Endometrial microvascular endothelial cells (primary cell): Measurements from ENCODE around the gene PER3. TPM values are rescaled to one million over a fixed set of nuclear protein-coding genes. Genes with fewer than 3 reads are reported as not detected.

ENCODE experiments used
- in situ Hi-C: cut with HindIII; loops from 2 replicates; pipeline ENCODE4 v1.10.0; 2017; ENCODE audit warnings: low sequenced_read_pairs, low pct_unique_long_range_greater_than_20kb; ENCODE audit errors: inconsistent ontology term
- total RNA-seq: library from RNA; depleted of rRNA; stranded (reverse); fragments of >200 nt; gene quantifications from one replicate; pipeline ENCODE4 v1.2.3, GENCODE V29; 2015; ENCODE audit errors: inconsistent ontology term

PER3 gene
- total RNA-seq, 1 donor from 2014 or later: 1.2 TPM

GRCh38 chr1:7824701-7825100 lies 40.6 kb downstream of the PER3 start:
- in situ Hi-C loops: no loop called here

GRCh38 chr1:7826363-7826762 lies 42.3 kb downstream of the PER3 start:
- in situ Hi-C loops: no loop called here

- in situ Hi-C loops: no loop called here
Measured at GRCh38 chr1:7827126-7827955, 43.2 kb downstream of the PER3 start.

GRCh38 chr1:7831458-7831857 lies 47.4 kb downstream of the PER3 start:
- in situ Hi-C loops: no loop called here

GRCh38 chr1:7833035-7833434 lies 48.9 kb downstream of the PER3 start:
- in situ Hi-C loops: no loop called here

GRCh38 chr1:7838714-7839113 lies 54.6 kb downstream of the PER3 start:
- in situ Hi-C loops: no loop called here

- in situ Hi-C loops: no loop called here
Measured at GRCh38 chr1:7839526-7839925, 55.4 kb downstream of the PER3 start.

- in situ Hi-C loops: no loop called here
Measured at GRCh38 chr1:7842517-7842916, 58.4 kb downstream of the PER3 start.

GRCh38 chr1:7845761-7846160 lies 61.7 kb downstream of the PER3 start:
- in situ Hi-C loops: no loop called here

- in situ Hi-C loops: no loop called here
Measured at GRCh38 chr1:7846656-7847055, 62.6 kb downstream of the PER3 start.

GRCh38 chr1:7847599-7847998 lies 63.5 kb downstream of the PER3 start:
- in situ Hi-C loops: no loop called here

- in situ Hi-C loops: no loop called here
Measured at GRCh38 chr1:7850786-7851185, 66.7 kb downstream of the PER3 start.

- in situ Hi-C loops: no loop called here
Measured at GRCh38 chr1:7852804-7853683, 69.0 kb downstream of the PER3 start, which contains the start of gene UTS2. UTS2 (minus strand) TSS chr1:7853065; CDS start chr1:7853003, 62 bp downstream.

GRCh38 chr1:7853684-7854026 lies 69.6 kb downstream of the PER3 start:
- in situ Hi-C loops: no loop called here

GRCh38 chr1:7856345-7856744 lies 72.3 kb downstream of the PER3 start:
- in situ Hi-C loops: no loop called here

GRCh38 chr1:7857000-7857399 lies 72.9 kb downstream of the PER3 start:
- in situ Hi-C loops: no loop called here

GRCh38 chr1:7857985-7858384 lies 73.9 kb downstream of the PER3 start:
- in situ Hi-C loops: no loop called here

- in situ Hi-C loops: no loop called here
Measured at GRCh38 chr1:7859406-7859805, 75.3 kb downstream of the PER3 start.

GRCh38 chr1:7860130-7860529 lies 76.0 kb downstream of the PER3 start:
- in situ Hi-C loops: no loop called here

GRCh38 chr1:7861452-7861851 lies 77.4 kb downstream of the PER3 start:
- in situ Hi-C loops: no loop called here
